Hepatocyte (in vitro differentiated cells): ENCODE results near the gene MTARC1.

Experiments used
- EZH2 ChIP-seq: fragments of 200-600 bp; sonication (generic); IDR thresholded peaks from 2 replicates; pipeline ENCODE4 v1.6.1; 2016; ENCODE audit warnings: antibody characterized with exemption, mild to moderate bottlenecking, borderline replicate concordance
- TF ChIP-seq, protein P1 (sequence below): fragments of 200-600 bp; sonication (generic); IDR thresholded peaks from 2 replicates; pipeline ENCODE4 v1.5.1; 2016; ENCODE audit warnings: antibody characterized with exemption, mild to moderate bottlenecking; ENCODE audit not compliant: poor library complexity

DNA sequence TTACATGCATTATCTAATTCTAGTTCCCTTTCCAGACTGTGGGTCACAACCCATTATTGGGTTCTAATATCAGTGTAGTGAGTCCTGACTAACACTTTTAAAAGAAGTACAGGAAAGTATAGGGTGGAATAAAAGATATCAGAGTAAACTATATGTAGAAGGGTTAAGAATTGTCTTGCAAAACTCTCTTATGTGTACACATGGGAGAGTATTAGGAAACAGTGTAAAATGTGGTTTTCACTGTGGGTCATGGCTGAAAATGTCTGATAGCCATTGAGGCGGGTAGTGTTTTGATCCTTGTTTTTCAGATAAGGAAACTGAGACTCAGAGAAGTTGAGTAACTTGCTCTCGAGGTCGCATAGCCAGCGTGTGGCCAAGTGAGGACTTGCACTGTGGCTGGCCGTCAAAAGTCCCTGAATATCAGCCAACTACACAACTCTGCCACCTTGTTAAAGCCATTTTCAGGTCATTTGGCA is 18.5 kb upstream of the MTARC1 start:
- TF ChIP-seq, protein P1, sequence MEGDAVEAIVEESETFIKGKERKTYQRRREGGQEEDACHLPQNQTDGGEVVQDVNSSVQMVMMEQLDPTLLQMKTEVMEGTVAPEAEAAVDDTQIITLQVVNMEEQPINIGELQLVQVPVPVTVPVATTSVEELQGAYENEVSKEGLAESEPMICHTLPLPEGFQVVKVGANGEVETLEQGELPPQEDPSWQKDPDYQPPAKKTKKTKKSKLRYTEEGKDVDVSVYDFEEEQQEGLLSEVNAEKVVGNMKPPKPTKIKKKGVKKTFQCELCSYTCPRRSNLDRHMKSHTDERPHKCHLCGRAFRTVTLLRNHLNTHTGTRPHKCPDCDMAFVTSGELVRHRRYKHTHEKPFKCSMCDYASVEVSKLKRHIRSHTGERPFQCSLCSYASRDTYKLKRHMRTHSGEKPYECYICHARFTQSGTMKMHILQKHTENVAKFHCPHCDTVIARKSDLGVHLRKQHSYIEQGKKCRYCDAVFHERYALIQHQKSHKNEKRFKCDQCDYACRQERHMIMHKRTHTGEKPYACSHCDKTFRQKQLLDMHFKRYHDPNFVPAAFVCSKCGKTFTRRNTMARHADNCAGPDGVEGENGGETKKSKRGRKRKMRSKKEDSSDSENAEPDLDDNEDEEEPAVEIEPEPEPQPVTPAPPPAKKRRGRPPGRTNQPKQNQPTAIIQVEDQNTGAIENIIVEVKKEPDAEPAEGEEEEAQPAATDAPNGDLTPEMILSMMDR = no peak
- TF ChIP-seq EZH2 = no peak
